Fibroblast of gingiva (primary cell): ENCODE data around the gene CLEC9A.
A peak's percentile ranks its signal among the peaks of the same experiment; 100 is the strongest.

Source experiments
- DNase-seq: peaks from one replicate; pipeline ENCODE4 v3.0.0-alpha.2; 2011; ENCODE audit warnings: low read depth

The CLEC9A gene

DNA sequence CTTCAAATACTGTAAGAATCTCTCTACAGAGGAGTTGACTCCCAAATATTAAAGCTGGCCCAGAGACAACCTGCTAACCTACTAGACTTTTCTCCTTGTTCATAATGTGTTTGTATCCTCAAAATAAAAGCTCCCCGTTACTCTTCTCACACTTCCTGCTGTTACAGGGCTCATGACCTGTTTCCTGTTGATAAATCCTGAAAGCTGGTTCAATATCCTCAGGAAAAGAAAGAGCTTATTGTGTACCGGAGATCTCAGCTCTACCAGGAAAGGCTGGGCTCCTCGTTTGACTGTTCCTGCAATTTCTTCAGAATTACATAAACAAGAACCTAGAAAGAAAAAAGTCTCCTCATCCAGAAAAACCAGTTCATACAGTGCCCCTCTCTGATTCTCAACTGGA is 37.5 kb downstream of the CLEC9A start:
- no peak for DNase-seq

- no peak for DNase-seq
Measured at GRCh38 chr12:10068644-10069043, 38.2 kb downstream of the CLEC9A start.

GRCh38 chr12:10069099-10069498 is 38.6 kb downstream of the CLEC9A start:
- DNase-seq = no peak

DNA sequence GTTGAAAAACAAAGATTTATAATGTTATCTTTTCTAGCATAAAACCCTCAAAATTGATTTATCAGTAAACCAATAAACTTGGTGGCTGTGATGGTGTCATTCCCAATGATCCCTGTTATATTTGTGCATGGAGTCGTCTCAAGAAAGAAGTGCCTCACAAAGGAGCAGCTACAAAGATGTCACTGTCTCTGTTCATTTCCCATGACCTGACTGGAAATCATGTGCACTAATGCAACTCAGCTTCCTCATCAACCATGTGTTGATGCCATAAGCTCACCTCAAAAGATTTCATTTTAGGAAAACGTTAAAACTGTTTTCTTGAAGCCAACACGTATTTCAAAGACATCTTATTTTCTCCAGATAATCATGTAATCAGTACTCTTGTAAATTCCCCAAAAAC is 39.5 kb downstream of the CLEC9A start:
- no peak for DNase-seq

DNA sequence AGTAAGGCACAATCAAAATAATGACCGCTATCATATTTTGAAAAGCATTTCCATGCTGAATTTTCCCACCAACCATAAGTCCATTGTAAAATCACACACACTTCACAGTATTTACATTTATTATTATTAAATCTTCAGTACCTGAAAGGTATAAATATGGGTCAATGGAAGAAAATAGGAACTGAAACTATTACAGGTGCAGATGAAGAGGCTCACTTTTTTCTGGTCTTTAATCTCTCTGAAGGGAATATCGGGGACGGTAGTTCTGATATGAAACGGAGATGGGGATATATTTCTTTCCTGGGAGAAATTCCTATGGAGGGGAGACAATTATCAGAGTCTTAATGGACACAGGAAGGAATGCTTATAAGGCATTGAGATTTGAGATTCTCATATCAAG is 39.9 kb downstream of the CLEC9A start:
- no peak for DNase-seq

GRCh38 chr12:10072131-10072530 is 41.6 kb downstream of the CLEC9A start:
- DNase-seq = no peak

GRCh38 chr12:10073261-10073660 is 42.8 kb downstream of the CLEC9A start:
- no peak for DNase-seq

- no peak for DNase-seq
Measured at GRCh38 chr12:10075451-10075850, 45.0 kb downstream of the CLEC9A start.

DNA sequence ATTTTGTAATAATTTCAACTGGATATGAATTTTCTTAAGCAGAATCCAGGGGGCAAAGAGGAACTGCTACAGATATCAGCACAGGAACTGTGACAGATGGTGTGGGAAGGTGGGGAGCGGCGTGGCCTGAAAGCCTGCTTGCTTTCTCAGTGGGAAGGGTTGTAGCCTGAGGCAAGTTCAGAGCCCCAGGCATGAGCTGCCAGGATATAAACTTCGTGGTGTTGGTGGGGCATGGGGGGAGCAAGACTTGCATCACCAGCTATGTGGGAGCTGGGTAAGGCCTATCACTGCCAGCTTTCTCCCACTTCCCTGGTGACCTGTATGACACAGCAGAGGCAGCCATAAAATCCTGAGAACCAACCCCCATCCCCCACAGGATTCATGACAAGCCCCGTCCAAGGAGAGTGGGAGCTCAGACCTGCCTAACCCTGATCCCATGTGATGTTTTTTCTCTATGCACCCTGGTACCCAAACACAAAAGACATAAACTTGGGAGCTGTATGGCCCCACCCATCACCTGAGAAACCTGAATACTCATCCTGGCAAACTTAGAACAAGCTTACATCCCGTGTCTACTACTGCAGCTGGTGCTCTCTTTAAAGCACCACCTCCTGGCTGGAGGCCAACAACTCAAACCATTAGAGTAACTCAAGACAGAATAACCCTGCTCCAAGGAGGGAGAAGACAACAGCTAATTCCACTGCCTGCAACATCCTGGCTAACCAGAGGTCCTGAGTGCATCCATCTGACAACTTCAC is 51.8 kb downstream of the CLEC9A start:
- DNase-seq = no peak

- no peak for DNase-seq
Measured at GRCh38 chr12:10084733-10085132, 54.3 kb downstream of the CLEC9A start.

GRCh38 chr12:10086387-10086786 is 55.9 kb downstream of the CLEC9A start:
- DNase-seq = no peak

DNA sequence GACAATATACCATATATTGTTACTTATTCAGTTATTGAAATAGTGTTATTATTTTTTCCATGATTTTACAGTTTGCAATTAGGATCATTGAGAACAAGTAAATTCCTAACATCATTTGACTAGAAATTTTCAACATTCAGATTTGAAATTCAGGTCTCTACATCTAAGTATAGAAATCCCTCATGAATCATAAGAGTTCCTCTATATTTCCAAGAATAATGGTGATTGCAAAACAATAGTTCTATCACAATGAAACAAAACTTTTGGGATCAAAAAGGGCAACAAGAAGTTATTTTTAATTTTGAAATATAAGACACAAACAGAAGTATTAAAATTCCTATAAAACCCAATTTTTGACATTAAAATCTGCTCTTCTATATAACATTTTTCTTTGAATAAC is 57.5 kb downstream of the CLEC9A start:
- DNase-seq = no peak

- DNase-seq = no peak
Measured at GRCh38 chr12:10088955-10089900, 58.7 kb downstream of the CLEC9A start.

GRCh38 chr12:10094646-10095395 is 64.3 kb downstream of the CLEC9A start:
- DNase-seq = no peak

GRCh38 chr12:10095971-10096370 is 65.5 kb downstream of the CLEC9A start:
- no peak for DNase-seq

DNA sequence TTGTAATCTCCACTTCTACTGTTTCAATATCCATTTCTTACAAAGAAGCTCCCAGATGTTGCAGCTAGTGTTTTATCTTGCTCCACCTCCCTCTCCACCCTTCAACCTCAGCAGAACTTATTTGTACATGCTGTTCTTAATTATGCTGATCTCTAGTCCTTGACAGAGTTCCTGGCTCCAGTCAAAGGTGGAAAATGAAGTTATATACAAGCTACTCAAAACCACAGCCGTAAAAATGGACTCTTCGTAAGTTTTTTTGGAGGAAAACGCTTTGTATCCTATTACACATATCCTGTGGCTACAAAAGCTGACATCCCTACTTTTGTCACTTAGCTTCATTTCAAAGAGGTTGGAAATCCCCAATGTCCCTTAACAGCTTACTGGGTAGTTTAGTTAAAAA is 67.0 kb downstream of the CLEC9A start:
- DNase-seq = peak; percentile 62

DNA sequence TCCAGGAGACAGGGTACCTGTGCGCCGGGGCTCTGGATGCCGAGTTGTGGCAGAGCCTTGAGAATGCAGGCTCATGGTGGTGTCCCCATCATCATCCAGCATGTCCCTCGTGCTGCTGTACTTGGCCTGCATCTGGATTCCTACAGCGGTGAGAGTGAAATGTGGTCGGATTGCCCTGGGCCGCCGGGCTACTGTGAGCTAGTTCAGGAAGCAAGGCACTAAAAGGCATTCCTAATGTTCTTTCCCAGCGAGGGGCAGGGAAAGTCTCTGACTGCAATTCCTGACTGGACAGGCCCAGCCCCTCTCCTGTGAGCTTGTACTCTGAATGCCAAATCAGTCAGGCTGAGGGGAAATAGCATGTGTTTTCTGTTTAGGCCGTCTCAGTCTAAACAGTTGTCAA is 68.3 kb downstream of the CLEC9A start, which contains the start of gene CLEC1A:
Gene CLEC1A, minus strand, starts transcription at position 195 of the 400 bp plus-strand sequence. Its CDS starts 63 bp downstream, at position 132.
- peak; percentile 2 for DNase-seq

GRCh38 chr12:10101042-10101579 is 70.6 kb downstream of the CLEC9A start:
- peak; percentile 62 for DNase-seq

DNA sequence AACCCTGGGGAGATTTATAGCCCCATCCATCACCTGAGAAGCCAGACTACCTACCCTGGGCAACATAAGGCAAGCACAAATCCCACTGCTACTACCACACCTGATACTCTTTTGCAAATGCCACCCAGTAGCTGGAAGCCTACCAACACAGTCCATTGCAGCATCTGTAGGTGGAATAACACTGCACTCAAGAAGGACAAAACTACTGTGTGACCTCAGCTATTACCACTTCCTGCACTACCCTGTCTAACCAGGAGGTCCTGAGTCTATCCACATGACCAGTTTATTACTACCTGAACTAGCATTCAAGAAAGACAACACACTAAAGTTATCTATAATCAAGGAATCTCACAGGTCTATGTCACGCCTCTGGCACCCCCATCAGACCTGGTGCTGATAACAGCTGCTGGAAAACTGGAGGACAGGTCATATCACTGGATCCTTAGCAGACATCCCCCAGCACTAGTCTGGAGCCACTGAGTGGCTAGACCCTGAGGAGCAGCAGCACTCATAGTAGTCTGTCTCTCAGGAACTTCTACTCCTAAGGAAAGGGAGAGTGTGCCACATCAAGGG is 71.3 kb downstream of the CLEC9A start:
- no peak for DNase-seq

- DNase-seq = no peak
Measured at GRCh38 chr12:10102322-10102721, 71.8 kb downstream of the CLEC9A start.

DNA sequence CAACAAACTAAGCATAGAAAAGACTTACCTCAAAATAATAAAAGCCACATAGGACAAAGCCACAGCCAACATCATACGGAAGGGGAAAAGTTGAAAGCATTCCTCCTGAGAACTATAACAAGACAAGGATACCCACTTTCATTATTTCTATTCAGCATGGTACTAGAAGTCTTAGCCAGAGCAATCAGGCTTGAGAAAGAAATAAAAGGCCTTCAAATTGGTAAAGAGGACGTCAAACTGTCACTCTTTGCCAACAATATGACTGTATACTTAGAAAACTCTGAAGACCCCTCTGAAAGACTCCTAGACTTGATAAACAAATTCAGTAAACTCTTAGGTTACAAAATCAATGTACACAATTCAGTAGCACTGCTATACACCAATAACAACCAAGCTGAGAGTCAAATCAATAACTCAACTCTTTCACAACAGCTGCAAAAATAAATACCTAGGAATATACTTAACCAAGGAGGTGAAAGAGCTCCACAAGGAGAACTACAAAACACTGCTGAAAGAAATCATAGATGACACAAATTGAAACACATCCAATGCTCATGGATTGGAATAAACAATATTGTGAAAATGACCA is 79.9 kb downstream of the CLEC9A start:
- no peak for DNase-seq
